Uterus (tissue), 2 donors: ENCODE data around the gene C1QL2.

ENCODE experiments used
- CTCF ChIP-seq, 4 experiments: fragments of 200-600 bp in 2 of 4; fragments of 450-650 bp in 2 of 4; sonication (generic) in 2 of 4; IDR thresholded peaks; one replicate each; pipeline ENCODE4 v1.5.1; 2016 to 2019; ENCODE audit warnings: antibody characterized with exemption in 4 of 4, mild to moderate bottlenecking in 2 of 4, moderate library complexity in 1 of 4
- POLR2A ChIP-seq, 2 donors: fragments of 450-650 bp; IDR thresholded peaks; one replicate each; pipeline ENCODE4 v1.6.1; 2016; ENCODE audit warnings: antibody characterized with exemption in 2 of 2, mild to moderate bottlenecking in 1 of 2, moderate library complexity in 1 of 2

GRCh38 chr2:119195887-119196286, 37.3 kb upstream of the C1QL2 start:
- TF ChIP-seq CTCF (IDR thresholded peaks at IDR 0.05) (no peak), POLR2A (IDR thresholded peaks at IDR 0.05) (no peak)
